Lower leg skin (tissue), 4 donors: ENCODE data around the gene DLG2. TPM values are rescaled to one million over a fixed set of nuclear protein-coding genes. Genes with fewer than 3 reads are reported as not detected.

Source experiments
- DNase-seq, 2 donors: peaks; one replicate each; pipeline ENCODE4 v3.0.0-alpha.2; 2019; ENCODE audit warnings: low spot score in 2 of 2
- H3K4me3 ChIP-seq: fragments of 200-600 bp; sonication (generic); 2 replicates; pipeline ENCODE4 v1.5.1; 2017; ENCODE audit warnings: mild to moderate bottlenecking, low read depth; ENCODE audit not compliant: poor library complexity, severe bottlenecking
- CTCF ChIP-seq, 3 donors: fragments of 450-650 bp; IDR thresholded peaks; one replicate each; pipeline ENCODE4 v1.5.1; 2016; ENCODE audit warnings: antibody characterized with exemption in 3 of 3, mild to moderate bottlenecking in 3 of 3, moderate library complexity in 2 of 3
- POLR2A ChIP-seq, 2 donors: fragments of 450-650 bp; IDR thresholded peaks; one replicate each; pipeline ENCODE4 v1.6.1; 2016 to 2017; ENCODE audit warnings: antibody characterized with exemption in 2 of 2, mild to moderate bottlenecking in 1 of 2, moderate library complexity in 1 of 2
- WGBS, 2 donors: methylation state at CpG; one replicate each; pipeline ENCODE4 v1.1.5; 2018; 5-methylcytosine and 5-hydroxymethylcytosine counted together
- intact Hi-C: fragments of 100-400 bp; cut with DNase I; formaldehyde crosslinking; loops from one replicate; pipeline ENCODE4 v1.15.0; 2023; ENCODE audit warnings: low total_unique reads
- total RNA-seq, 4 donors: library from RNA; depleted of rRNA; stranded (reverse); fragments of >200 nt; gene quantifications; one replicate each; pipeline ENCODE4 v1.1.0, GENCODE V29; 2016

The DLG2 gene
- total RNA-seq, 4 donors from 2014 or later, result 37.6 to 68.3 (median 46.0) TPM

- TF ChIP-seq POLR2A (IDR thresholded peaks at IDR 0.05) (no peak), CTCF (IDR thresholded peaks at IDR 0.05) (no peak)
- intact Hi-C loops, result no loop called here
- DNase-seq, result no peak
- 66 to 68% methylated on average over 4 of the region's 4 CpGs for WGBS, 2 donors
- H3K4me3 ChIP-seq, result no peak overlapping the region
These were observed 1481.4 kb downstream of the DLG2 start for GRCh38 chr11:84145616-84146185.

GRCh38 chr11:84144531-84144930 lies 1482.6 kb downstream of the DLG2 start:
- no peak for DNase-seq
- TF ChIP-seq CTCF (IDR thresholded peaks at IDR 0.05) (no peak), POLR2A (IDR thresholded peaks at IDR 0.05) (no peak)
- intact Hi-C loops, result no loop called here
- no peak overlapping the region for H3K4me3 ChIP-seq

- no peak for TF ChIP-seq POLR2A (IDR thresholded peaks at IDR 0.05)
- no peak for TF ChIP-seq CTCF (IDR thresholded peaks at IDR 0.05)
- no peak overlapping the region for H3K4me3 ChIP-seq
- intact Hi-C loops, result no loop called here
- DNase-seq, result no peak
- WGBS, 2 donors, result 75 to 82% methylated on average over 3 of the region's 3 CpGs
These were observed 1484.7 kb downstream of the DLG2 start for GRCh38 chr11:84142411-84142810.

GRCh38 chr11:84140386-84141169 lies 1486.6 kb downstream of the DLG2 start:
- TF ChIP-seq POLR2A (IDR thresholded peaks at IDR 0.05) (no peak), CTCF (IDR thresholded peaks at IDR 0.05) (no peak)
- intact Hi-C loops, result no loop called here
- H3K4me3 ChIP-seq, result no peak overlapping the region
- DNase-seq, result no peak
- WGBS, 2 donors, result 52 to 53% methylated on average over 4 of the region's 4 CpGs

GRCh38 chr11:84137960-84138359 lies 1489.2 kb downstream of the DLG2 start:
- TF ChIP-seq POLR2A (IDR thresholded peaks at IDR 0.05), result no peak
- TF ChIP-seq CTCF (IDR thresholded peaks at IDR 0.05), result no peak
- intact Hi-C loops, result no loop called here
- no peak for DNase-seq
- H3K4me3 ChIP-seq, result no peak overlapping the region

- intact Hi-C loops, result no loop called here
- TF ChIP-seq CTCF (IDR thresholded peaks at IDR 0.05) (no peak), POLR2A (IDR thresholded peaks at IDR 0.05) (no peak)
- H3K4me3 ChIP-seq, result no peak overlapping the region
- no peak for DNase-seq
These were observed 1489.6 kb downstream of the DLG2 start for GRCh38 chr11:84137505-84137904.
